VCaP (cell line): Measurements from ENCODE around the gene FOXQ1.
"Not testable (repeated sequence)": the region's sequence is repeated elsewhere in the genome, so short reads cannot be mapped to it uniquely, and the experiment has no call there.

Experiments
- H3K27ac ChIP-seq: fragments of 450-650 bp; 2 replicates; pipeline ENCODE4 v1.5.1; 2017
- CTCF ChIP-seq: fragments of 450-650 bp; conservative IDR thresholded peaks from 2 replicates; pipeline ENCODE4 v1.5.1; 2017; ENCODE audit warnings: mild to moderate bottlenecking, moderate library complexity

FOXQ1 gene

GRCh38 chr6:1315560-1316386 is 3.9 kb downstream of the FOXQ1 start:
- TF ChIP-seq CTCF: no peak
- no peak overlapping the region for H3K27ac ChIP-seq

- no peak overlapping the region for H3K27ac ChIP-seq
- no peak for TF ChIP-seq CTCF
These were observed 4.6 kb downstream of the FOXQ1 start for GRCh38 chr6:1316489-1316971.

- TF ChIP-seq CTCF: no peak
- H3K27ac ChIP-seq: no peak overlapping the region
These were observed 5.5 kb downstream of the FOXQ1 start for GRCh38 chr6:1317302-1317815.

GRCh38 chr6:1318036-1318435 is 6.1 kb downstream of the FOXQ1 start:
- TF ChIP-seq CTCF: no peak
- H3K27ac ChIP-seq: no peak overlapping the region

GRCh38 chr6:1318584-1318983 is 6.7 kb downstream of the FOXQ1 start:
- H3K27ac ChIP-seq: not testable (repeated sequence)

GRCh38 chr6:1321738-1322137 is 9.8 kb downstream of the FOXQ1 start:
- H3K27ac ChIP-seq: no peak overlapping the region
- TF ChIP-seq CTCF: no peak

- no peak overlapping the region for H3K27ac ChIP-seq
- no peak for TF ChIP-seq CTCF
These were observed 10.3 kb downstream of the FOXQ1 start for GRCh38 chr6:1322156-1322555.

- TF ChIP-seq CTCF: no peak
- no peak overlapping the region for H3K27ac ChIP-seq
These were observed 10.9 kb downstream of the FOXQ1 start for GRCh38 chr6:1322696-1323219.
